GM18873 (cell line): ENCODE measurements around the gene RPL28.

Source experiments
- ATAC-seq: cut with Tn5 transposase; IDR thresholded peaks from one replicate; pipeline ENCODE4 v1.9.1; 2021; ENCODE audit warnings: mild to moderate bottlenecking, moderate library complexity, moderate number of reproducible peaks; ENCODE audit not compliant: unreplicated experiment, low FRiP score

Gene RPL28

GRCh38 chr19:55352549-55353145, 33.1 kb upstream of the RPL28 start:
- ATAC-seq, result no peak

GRCh38 chr19:55353356-55353802, 32.4 kb upstream of the RPL28 start:
- ATAC-seq, result no peak

GRCh38 chr19:55353803-55354697, 31.7 kb upstream of the RPL28 start:
- ATAC-seq, result no peak

DNA sequence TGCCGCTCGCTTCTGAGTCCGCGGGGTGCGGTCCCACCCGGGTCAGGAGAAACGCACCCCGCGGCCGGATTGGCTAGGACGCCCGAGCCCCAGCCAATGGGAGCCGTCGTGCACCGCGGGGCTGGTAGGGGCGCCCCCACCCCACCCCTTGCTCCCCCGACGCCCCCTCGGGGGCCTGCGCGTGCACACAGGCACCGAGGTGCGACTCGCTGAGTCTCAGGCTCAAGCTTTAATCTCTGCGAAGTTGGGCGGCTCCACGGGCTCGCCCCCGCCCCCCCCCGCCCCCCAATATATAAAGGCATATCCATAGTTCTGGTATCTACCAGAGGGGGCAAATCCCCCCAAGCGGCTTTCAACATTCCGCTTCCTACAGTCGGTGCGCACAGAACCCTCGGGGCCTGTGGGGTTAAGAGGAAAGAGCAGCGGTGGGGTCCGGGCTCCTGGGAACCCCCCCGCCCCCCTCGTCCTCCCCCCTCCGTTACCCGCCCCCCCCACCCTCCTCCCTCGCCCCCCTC, 31.0 kb upstream of the RPL28 start, which contains the start of gene COX6B2:
Gene COX6B2 (minus strand): TSS at position 22 of the 515 bp plus-strand sequence. CDS start 198 bp downstream, outside the sequence.
- ATAC-seq, result no peak

- no peak for ATAC-seq
Measured at GRCh38 chr19:55355213-55355821, 30.4 kb upstream of the RPL28 start.

DNA sequence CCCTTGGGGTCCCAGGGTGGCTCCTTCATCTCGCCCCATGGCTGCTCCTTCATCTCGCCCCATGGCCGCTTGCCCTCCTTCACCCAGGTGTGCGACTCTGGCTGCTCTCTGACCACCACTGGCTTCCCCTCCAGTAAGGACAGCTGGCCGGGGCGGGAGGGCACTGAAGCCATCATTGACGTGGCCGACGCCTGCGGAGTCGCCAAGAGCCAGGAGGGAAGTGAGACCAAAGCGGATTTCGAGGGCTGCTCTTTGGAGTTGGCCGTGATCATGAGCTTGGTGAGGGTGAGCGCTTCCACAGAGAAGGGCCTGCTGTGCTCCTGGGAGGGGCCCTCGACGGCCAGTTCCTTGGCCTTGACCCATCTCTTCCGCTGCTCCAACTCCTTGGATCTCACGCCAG, 27.2 kb upstream of the RPL28 start:
- ATAC-seq, result no peak

- ATAC-seq, result no peak
Measured at GRCh38 chr19:55358943-55359908, 26.5 kb upstream of the RPL28 start.

- ATAC-seq, result no peak
Measured at GRCh38 chr19:55360902-55361301, 24.8 kb upstream of the RPL28 start.

DNA sequence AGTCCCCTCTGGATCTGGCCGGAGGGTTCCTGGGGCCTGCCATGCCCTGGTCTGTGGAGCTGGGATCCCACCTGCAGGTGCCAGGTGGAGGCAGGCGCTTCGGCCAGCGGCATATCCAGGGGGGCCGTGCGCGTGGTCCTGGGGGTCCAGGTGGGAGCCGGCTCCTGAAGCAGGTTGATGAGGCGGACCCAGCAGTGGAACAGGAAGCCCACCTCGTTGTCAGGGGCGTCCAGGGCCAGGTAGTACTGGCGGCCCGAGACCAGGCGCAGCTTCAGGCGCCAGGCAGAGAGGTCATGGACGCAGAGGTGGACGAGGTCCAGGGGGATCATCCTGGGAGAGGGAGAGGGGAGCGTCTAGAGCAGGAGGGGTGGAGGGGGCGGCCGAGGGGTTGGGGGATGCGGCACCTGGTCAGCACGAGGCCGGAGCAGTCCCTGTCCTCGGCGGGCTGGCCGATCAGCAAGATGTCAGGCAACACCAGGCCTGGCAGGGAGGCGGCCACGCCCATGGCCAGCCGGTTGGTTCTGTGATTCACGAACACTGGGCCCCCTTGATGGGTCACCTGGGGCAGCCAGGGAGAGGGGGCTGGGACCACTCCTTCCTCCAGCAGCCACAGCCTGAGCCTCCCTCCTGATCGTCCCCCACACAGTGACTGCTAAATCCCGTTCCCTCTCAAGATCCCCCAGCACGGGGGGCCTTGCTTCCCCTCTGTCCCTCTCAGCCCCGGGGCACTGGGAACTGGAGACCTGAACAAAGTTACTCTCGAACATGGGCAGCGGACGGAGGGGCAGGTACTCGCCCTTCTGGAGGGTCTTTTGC, 23.4 kb upstream of the RPL28 start:
- no peak for ATAC-seq

DNA sequence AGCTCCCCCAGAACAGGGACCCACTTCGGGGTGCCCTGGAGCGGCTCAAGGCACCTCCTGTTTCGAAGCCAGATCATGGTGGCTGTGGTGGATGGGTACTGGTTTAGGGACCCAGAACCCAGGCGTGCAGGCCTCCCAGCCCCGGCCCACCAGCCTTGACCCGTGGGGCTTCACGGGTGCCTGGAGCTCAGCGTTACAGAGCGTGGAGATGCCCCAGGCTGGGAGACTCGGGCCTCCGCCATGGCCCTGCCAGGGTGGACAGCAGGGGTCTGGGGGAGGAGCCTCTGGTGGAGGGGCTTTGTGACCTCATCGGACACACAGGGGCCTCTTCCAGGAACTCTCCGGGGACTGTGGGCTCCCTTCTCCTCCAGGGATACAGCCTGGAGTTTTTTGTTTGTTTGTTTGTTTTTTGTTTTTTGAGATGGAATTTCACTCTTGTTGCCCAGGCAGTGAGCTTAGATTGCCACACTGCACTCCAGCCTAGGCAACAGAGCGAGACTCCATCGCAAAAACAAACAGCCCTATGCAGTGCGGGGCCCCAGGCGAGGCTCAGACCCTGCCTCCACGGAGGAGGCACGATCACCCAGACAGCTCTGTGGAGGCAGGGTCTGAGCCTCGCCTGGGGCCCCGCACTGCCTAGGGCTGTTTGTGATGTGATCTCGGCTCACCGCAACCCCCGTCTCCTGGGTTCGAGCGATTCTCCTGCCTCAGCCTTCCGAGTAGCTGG, 22.6 kb upstream of the RPL28 start, which contains the start of gene GARIN5B:
Gene GARIN5B (minus strand): TSS at position 271 of the 727 bp plus-strand sequence. CDS start 194 bp downstream, at position 77.
- no peak for ATAC-seq

- ATAC-seq, result no peak
Measured at GRCh38 chr19:55365245-55365644, 20.5 kb upstream of the RPL28 start.

- ATAC-seq, result no peak
Measured at GRCh38 chr19:55365964-55366363, 19.8 kb upstream of the RPL28 start.

- ATAC-seq, result no peak
Measured at GRCh38 chr19:55366790-55367189, 18.9 kb upstream of the RPL28 start.

DNA sequence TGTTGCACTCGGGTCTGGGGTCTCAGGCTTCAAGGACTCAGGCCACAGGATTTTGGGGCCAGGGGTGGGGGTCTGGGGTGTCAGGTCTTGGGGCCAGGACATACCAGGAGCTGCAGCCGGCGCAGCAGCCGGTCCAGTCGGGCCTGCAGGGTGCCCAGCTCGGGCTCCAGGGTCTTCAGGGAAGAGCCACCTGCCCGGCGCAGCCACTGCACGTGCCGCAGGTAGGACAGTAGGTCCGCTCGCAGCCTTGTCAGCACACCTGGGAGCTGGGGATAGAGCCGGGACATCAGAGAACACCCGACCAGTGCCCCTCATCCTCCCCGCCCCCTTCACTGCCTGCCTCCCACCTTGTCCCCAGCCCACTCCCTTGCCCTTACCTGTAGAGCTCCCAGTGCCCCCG, 17.6 kb upstream of the RPL28 start:
- no peak for ATAC-seq

- no peak for ATAC-seq
Measured at GRCh38 chr19:55368701-55369563, 16.8 kb upstream of the RPL28 start.

- no peak for ATAC-seq
Measured at GRCh38 chr19:55369653-55370304, 16.0 kb upstream of the RPL28 start.
